GM21717 (cell line): ENCODE results near the gene CEP104.

ENCODE experiments used
- ATAC-seq: cut with Tn5 transposase; IDR thresholded peaks from one replicate; pipeline ENCODE4 v1.9.1; 2021; ENCODE audit warnings: mild to moderate bottlenecking, moderate library complexity; ENCODE audit not compliant: unreplicated experiment

CEP104 gene

GRCh38 chr1:3856923-3857790 lies at the start of gene CEP104, which contains the start of gene DFFB:
Gene CEP104, minus strand, starts transcription at chr1:3857211. Its CDS starts 4,804 bp downstream, at chr1:3852407.
Gene DFFB, plus strand, starts transcription at chr1:3857476. Its CDS starts 128 bp downstream, at chr1:3857604.
- peak; percentile 93 for ATAC-seq

- no peak for ATAC-seq
Observed at GRCh38 chr1:3906672-3907020, 49.6 kb upstream of the CEP104 start.

DNA sequence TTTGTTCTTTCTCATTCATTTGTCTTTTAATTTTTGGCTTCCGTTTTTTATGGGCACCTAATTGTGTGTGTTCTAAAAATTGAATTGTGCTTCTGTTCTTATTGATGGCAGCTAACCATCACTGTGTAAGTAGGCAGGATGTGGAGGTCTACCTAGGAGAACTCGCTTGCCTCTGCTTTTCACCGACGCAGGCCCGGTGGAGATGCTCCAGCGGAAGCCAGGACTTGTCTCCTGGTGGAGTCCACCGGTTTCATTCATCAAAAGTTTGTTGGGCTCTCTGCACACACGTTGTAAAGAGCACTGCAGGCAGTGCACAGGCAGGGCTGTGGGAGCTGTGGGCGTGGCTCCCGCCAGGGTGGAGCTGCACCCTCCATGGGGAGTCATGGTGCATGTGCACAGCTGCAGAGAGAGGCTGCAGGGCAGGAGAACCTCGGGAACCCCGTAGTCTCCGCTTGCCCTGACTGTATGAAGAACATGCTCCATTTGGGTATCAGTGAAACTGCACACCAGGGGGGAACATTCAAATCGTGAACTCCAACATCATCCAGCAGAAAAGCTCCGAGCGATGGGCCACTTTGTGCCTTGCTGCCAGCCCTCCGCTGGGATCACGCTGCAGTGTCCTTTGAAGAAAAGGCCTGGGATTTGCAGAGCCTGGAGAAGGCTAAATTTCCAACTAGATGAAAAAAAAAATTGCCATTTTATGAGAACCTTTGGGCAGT lies 49.1 kb upstream of the CEP104 start:
- ATAC-seq = no peak

DNA sequence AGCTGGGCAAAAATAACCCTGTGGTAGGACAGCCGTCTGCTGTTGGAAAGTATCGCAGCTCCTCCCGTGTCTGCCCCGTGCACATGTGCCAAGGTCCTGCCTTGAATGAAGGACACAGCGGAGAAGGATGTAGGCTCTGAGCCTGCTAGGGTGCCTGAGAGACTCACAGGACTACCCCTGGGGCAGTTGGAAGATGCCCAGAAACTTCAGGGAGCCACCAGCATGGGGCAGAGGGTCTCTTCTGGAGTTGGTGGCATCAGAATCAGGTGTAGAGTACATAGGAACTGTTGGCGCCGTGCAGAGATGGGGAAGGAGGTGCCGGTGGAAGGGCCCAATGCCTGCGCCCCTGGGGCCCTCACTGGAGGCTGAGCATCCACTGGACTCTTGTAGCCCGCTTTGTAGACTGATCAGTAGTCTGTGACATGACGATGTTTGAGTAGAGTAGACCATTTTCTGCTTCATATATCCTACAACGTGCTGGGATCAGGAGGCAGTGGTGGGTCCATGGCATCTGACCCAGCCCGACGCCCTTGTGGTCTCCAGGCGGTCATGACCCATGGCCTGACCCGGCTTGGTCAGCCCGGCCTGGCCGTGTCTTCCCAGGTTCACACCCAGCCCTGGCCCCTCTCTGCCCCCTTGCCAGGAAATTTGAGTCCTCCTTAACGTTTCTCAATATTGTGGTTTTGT lies 48.4 kb upstream of the CEP104 start:
- no peak for ATAC-seq

GRCh38 chr1:3904843-3905185 lies 47.8 kb upstream of the CEP104 start:
- ATAC-seq = no peak

GRCh38 chr1:3904006-3904842 lies 47.2 kb upstream of the CEP104 start:
- ATAC-seq = no peak

- no peak for ATAC-seq
Observed at GRCh38 chr1:3903141-3904005, 46.4 kb upstream of the CEP104 start.

GRCh38 chr1:3902571-3903091 lies 45.6 kb upstream of the CEP104 start:
- ATAC-seq = no peak

- ATAC-seq = no peak
Observed at GRCh38 chr1:3902111-3902511, 45.1 kb upstream of the CEP104 start.

GRCh38 chr1:3900969-3901529 lies 44.0 kb upstream of the CEP104 start:
- peak; percentile 59 for ATAC-seq

GRCh38 chr1:3900150-3900968 lies 43.3 kb upstream of the CEP104 start, which contains the start of gene C1orf174:
Gene C1orf174, minus strand, starts transcription at chr1:3900272. Its CDS starts 86 bp downstream, at chr1:3900186.
- ATAC-seq = peak; percentile 77

- ATAC-seq = peak; percentile 11
Observed at GRCh38 chr1:3899754-3900149, 42.7 kb upstream of the CEP104 start.

- no peak for ATAC-seq
Observed at GRCh38 chr1:3898994-3899753, 42.2 kb upstream of the CEP104 start.

- no peak for ATAC-seq
Observed at GRCh38 chr1:3898475-3898735, 41.4 kb upstream of the CEP104 start.

DNA sequence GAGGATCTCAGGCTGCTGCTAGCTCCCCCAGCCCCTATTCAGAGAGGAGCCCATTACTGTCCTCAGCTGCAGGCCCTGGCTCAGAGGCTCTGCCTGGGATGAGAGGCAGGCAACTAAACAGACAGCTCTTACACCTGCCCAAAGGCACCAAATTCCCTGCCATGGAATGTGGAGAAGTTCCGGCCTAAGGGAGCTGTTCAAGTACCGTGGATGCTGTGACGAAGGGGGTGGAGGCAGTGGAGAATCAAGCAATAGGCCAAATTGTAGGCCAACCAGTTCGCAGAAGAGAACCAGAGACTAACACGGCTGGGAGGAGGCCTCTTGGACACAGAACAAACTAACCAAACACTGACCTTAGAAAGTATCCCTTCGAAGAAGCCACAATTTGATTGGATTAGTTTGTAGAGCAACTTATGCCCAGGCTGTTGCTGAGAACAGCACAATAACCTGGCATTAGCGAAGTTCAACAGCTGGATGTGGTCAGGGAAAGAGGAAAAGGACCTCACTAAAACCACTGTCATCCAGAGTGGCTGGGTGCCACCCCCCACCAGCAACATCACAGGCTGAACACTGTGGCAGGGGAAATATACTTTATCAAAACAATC lies 39.5 kb upstream of the CEP104 start:
- no peak for ATAC-seq

- no peak for ATAC-seq
Observed at GRCh38 chr1:3895951-3896325, 38.9 kb upstream of the CEP104 start.

GRCh38 chr1:3895279-3895950 lies 38.4 kb upstream of the CEP104 start:
- ATAC-seq = no peak
